Epithelial cell of esophagus (primary cell): ENCODE results near the gene MAPT.
"Not testable (repeated sequence)": the region's sequence is repeated elsewhere in the genome, so short reads cannot be mapped to it uniquely, and the experiment has no call there.

Experiments used
- DNase-seq: peaks from one replicate; pipeline ENCODE4 v3.0.0; 2010; ENCODE audit warnings: low read depth
- H3K4me3 ChIP-seq: 2 replicates; pipeline ENCODE4 v1.5.1; 2011; ENCODE audit warnings: mild to moderate bottlenecking, low read length, control low read depth
- TF ChIP-seq, protein P1 (sequence below): IDR thresholded peaks from 2 replicates; pipeline ENCODE4 v1.5.1; 2011; ENCODE audit warnings: low read depth, mild to moderate bottlenecking, low read length, control low read depth, inconsistent platforms; ENCODE audit not compliant: insufficient read depth; ENCODE audit errors: missing control alignments

MAPT gene

GRCh38 chr17:45861165-45861564 is 33.2 kb upstream of the MAPT start:
- no peak for DNase-seq
- no peak overlapping the region for H3K4me3 ChIP-seq
- TF ChIP-seq, protein P1, sequence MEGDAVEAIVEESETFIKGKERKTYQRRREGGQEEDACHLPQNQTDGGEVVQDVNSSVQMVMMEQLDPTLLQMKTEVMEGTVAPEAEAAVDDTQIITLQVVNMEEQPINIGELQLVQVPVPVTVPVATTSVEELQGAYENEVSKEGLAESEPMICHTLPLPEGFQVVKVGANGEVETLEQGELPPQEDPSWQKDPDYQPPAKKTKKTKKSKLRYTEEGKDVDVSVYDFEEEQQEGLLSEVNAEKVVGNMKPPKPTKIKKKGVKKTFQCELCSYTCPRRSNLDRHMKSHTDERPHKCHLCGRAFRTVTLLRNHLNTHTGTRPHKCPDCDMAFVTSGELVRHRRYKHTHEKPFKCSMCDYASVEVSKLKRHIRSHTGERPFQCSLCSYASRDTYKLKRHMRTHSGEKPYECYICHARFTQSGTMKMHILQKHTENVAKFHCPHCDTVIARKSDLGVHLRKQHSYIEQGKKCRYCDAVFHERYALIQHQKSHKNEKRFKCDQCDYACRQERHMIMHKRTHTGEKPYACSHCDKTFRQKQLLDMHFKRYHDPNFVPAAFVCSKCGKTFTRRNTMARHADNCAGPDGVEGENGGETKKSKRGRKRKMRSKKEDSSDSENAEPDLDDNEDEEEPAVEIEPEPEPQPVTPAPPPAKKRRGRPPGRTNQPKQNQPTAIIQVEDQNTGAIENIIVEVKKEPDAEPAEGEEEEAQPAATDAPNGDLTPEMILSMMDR = no peak

GRCh38 chr17:45862127-45862526 is 32.2 kb upstream of the MAPT start:
- DNase-seq, H3K4me3 ChIP-seq: not testable (repeated sequence)

GRCh38 chr17:45863857-45864654 is 30.3 kb upstream of the MAPT start:
- TF ChIP-seq, protein P1 = no peak
- no peak for DNase-seq
- no peak overlapping the region for H3K4me3 ChIP-seq

DNA sequence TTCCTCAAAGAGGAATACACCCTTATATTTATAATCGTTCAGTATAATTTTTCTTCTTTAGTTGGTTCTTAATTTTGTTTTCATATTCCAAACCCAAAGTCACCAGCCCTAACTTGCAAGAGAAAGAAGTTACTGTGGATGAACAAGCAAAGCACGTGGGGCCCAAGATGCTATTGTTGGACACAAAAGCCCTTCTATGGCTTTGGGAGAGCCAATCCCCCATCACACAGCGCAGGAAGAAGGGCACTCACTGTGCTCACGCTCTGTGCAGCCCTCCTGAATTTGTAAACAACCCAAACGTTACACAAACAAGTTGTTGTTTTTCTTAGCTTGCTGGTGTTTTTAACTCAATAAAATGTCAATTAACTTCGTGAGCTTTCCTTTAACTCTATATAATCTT is 27.2 kb upstream of the MAPT start:
- no peak for DNase-seq
- H3K4me3 ChIP-seq = no peak overlapping the region
- TF ChIP-seq, protein P1 = no peak

GRCh38 chr17:45867702-45868101 is 26.7 kb upstream of the MAPT start:
- TF ChIP-seq, protein P1 = no peak
- DNase-seq = no peak
- H3K4me3 ChIP-seq = no peak overlapping the region

DNA sequence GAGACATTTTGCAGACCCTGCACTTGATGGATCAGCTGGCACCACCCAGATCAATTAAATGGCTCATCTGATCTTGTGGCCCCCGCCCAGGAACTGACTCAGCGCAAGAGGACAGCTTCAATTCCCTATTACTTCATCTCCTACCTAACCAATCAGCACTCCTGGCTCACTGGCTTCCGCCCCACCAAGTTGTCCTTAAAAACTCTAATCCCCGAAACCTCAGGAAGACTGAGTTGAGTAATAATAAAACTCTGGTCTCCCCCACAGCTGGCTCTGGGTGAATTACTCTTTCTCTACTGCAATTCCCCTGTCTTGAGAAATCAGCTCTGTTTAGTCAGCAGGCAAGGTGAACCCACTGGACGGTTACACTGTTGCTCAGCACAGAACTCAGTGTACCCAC is 26.1 kb upstream of the MAPT start:
- no peak overlapping the region for H3K4me3 ChIP-seq
- TF ChIP-seq, protein P1 = no peak
- DNase-seq = no peak

DNA sequence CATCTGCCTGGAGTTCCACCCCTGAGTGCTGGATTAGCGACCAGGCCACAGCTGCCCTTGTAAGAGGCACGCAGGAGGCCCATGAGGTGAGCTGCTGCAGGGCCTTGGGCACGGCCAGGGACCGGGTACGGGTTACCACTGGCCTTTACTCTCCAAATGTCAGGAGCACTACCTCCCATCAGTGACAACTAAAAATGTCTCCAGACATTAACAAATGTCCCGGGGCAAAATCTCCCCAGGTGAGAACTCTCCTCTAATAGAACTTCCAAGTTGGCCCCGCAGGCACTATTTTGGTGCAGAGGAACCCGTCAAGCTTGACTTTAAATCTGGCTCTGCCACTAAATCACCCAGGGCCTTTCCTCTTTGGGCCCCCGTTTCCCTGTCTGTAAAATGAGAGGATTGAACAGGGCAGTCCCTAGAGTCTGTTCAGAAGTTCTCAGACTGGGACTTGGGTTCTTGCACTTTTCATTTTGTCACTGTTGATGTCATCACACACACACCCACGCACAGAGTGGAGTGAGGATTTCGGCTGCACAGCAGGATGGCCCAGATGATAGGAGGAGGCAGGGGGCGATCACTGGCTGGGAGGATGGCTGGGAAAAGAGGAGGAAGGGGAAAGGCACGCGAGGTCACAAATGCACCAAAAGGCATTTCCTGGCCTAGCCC is 24.5 kb upstream of the MAPT start:
- no peak for DNase-seq
- TF ChIP-seq, protein P1 = no peak
- no peak overlapping the region for H3K4me3 ChIP-seq
